Lung (tissue), 12 donors: ENCODE measurements around the gene CLCNKA. TPM values are rescaled to one million over a fixed set of nuclear protein-coding genes. Genes with fewer than 3 reads are reported as not detected.

Experiments used
- ATAC-seq: fragments of 200-7000 bp; cut with Tn5 transposase; one replicate; pipeline ENCODE4 v1.9.1; 2020; ENCODE audit warnings: moderate number of reproducible peaks; ENCODE audit not compliant: insufficient read depth, low FRiP score
- DNase-seq, 3 donors: peaks; one replicate each; pipeline ENCODE4 v3.0.0-alpha.2; 2013 to 2017
- H3K27ac ChIP-seq, 2 donors: one replicate each; pipeline ENCODE4 v1.5.1; 2013; ENCODE audit warnings: mild to moderate bottlenecking in 2 of 2, moderate library complexity in 2 of 2, control low read depth in 1 of 2, inconsistent platforms in 1 of 2, low read depth in 1 of 2, low read length in 1 of 2
- H3K27me3 ChIP-seq, 3 donors: one replicate each; pipeline ENCODE4 v1.5.1; 2013; ENCODE audit warnings: low read length in 2 of 3; ENCODE audit not compliant: control insufficient read depth in 3 of 3, insufficient read depth in 3 of 3
- H3K36me3 ChIP-seq, 4 donors: one replicate each; pipeline ENCODE4 v1.5.1; 2013; ENCODE audit warnings: low read length in 4 of 4, mild to moderate bottlenecking in 1 of 4, moderate library complexity in 1 of 4; ENCODE audit not compliant: control insufficient read depth in 4 of 4, insufficient read depth in 4 of 4
- H3K4me1 ChIP-seq, 5 donors: one replicate each; pipeline ENCODE4 v1.5.1; 2013; ENCODE audit warnings: low read length in 5 of 5, mild to moderate bottlenecking in 2 of 5, moderate library complexity in 1 of 5; ENCODE audit not compliant: control insufficient read depth in 5 of 5, insufficient read depth in 5 of 5
- H3K4me3 ChIP-seq: one replicate; pipeline ENCODE4 v1.5.1; 2013; ENCODE audit warnings: mild to moderate bottlenecking, control low read depth, moderate library complexity
- H3K9ac ChIP-seq, 2 donors: one replicate each; pipeline ENCODE4 v1.5.1; 2013; ENCODE audit warnings: low read length in 2 of 2, control low read depth in 1 of 2; ENCODE audit not compliant: insufficient read depth in 1 of 2
- H3K9me3 ChIP-seq, 4 donors: one replicate each; pipeline ENCODE4 v1.5.1; 2013; ENCODE audit warnings: low read length in 3 of 4, mild to moderate bottlenecking in 1 of 4, moderate library complexity in 1 of 4; ENCODE audit not compliant: control insufficient read depth in 4 of 4, insufficient read depth in 3 of 4
- CTCF ChIP-seq: IDR thresholded peaks from 2 replicates; pipeline ENCODE4 v1.5.1; 2012; ENCODE audit warnings: mild to moderate bottlenecking; ENCODE audit errors: control extremely low read depth, extremely low read depth
- WGBS, 2 donors: extraction: QIAGEN DNeasy Blood & Tissue Kit; methylation state at CpG; one replicate each; pipeline ENCODE4 v1.1.7; 2013; 5-methylcytosine and 5-hydroxymethylcytosine counted together
- polyA plus RNA-seq, 2 donors: library from polyadenylated mRNA; stranded (reverse); fragments of 200-250 nt; gene quantifications; one replicate each; pipeline ENCODE4 v1.2.1, GENCODE V29; 2013
- total RNA-seq, 2 donors: library from RNA; depleted of rRNA in 1 of 2; stranded (reverse); fragments of >200 nt in 1 of 2; gene quantifications; one replicate each; pipeline ENCODE4 v1.2.1, GENCODE V29; 2014 to 2021
- donor health status: control.
- donor health status: control.
- donor health status: Bipolar disorder and iron deficiency.
- donor health status: healthy.
- donor health status: DM: yes; HTN: yes; CAD: no.

Gene CLCNKA
- total and polyA plus RNA-seq, 4 donors, result 0.10 to 1.3 (median 0.17) TPM; not detected in 1

- H3K27me3 ChIP-seq, result no peaks in the 10 kb centered on the region
Measured at GRCh38 chr1:16043950-16044349, 22.1 kb downstream of the CLCNKA start.

DNA sequence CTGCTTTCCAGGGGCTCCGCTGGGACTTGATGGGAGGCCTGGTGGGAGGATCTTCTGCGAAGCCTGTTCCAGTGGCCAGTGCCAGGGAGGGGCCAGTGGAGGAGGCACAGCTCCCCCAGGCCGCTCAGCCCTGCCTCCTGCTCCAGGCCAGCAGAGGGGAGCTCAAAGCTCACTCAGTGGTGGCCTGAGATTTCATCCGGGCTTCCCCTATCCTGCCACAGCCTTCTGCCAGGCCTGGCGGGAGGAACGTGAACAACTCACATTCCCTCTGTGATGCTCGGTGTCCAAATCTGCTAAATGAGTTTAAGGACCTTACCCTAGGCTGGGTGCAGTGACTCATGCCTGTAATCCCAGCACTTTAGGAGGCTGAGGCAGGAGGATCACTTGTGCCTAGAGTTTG is 25.0 kb downstream of the CLCNKA start:
- no peak for ATAC-seq
- peaks cover 0 to 9% (median 2%) of the 10 kb centered on the region in 5 donors for H3K4me1 ChIP-seq
- no peaks in the 10 kb centered on the region for H3K36me3 ChIP-seq
- H3K27ac ChIP-seq, result no peak overlapping the region
- TF ChIP-seq CTCF, result no peak
- no peak for DNase-seq
- H3K27me3 ChIP-seq, result no peaks in the 10 kb centered on the region
- H3K4me3 ChIP-seq, result no peak overlapping the region
- 82% methylated on average over 7 of the region's 7 CpGs for WGBS, 2 donors
- no peak overlapping the region for H3K9ac ChIP-seq
- H3K9me3 ChIP-seq, result no peaks in the 10 kb centered on the region

More at GRCh38 chr1:16043950-16044349, 22.1 kb downstream of the CLCNKA start:
- WGBS, 2 donors, result 93 to 97% methylated on average over 5 of the region's 5 CpGs
- Histone ChIP-seq H3K4me3 (no peak overlapping the region), H3K9ac (no peak overlapping the region), H3K27ac (no peak overlapping the region), H3K9me3 (no peaks in the 10 kb centered on the region), H3K36me3 (no peaks in the 10 kb centered on the region), H3K4me1 (peaks cover 0 to 9% (median 2%) of the 10 kb centered on the region in 5 donors)
- TF ChIP-seq CTCF, result no peak
- no peak for DNase-seq
- no peak for ATAC-seq

GRCh38 chr1:16047791-16048475 is 26.1 kb downstream of the CLCNKA start:
- Histone ChIP-seq H3K9ac (no peak overlapping the region), H3K36me3 (no peaks in the 10 kb centered on the region), H3K9me3 (no peaks in the 10 kb centered on the region), H3K27ac (no peak overlapping the region), H3K27me3 (no peaks in the 10 kb centered on the region), H3K4me3 (no peak overlapping the region), H3K4me1 (peaks cover 0 to 9% (median 2%) of the 10 kb centered on the region in 5 donors)
- WGBS, 2 donors, result 71 to 74% methylated on average over 18 to 19 of the region's 19 CpGs
- ATAC-seq, result no peak
- no peak for DNase-seq
- no peak for TF ChIP-seq CTCF
